HG03558 (cell line): ENCODE results near the gene PRDM13.
"Not testable (repeated sequence)": the region's sequence is repeated elsewhere in the genome, so short reads cannot be mapped to it uniquely, and the experiment has no call there.

ENCODE experiments used
- ATAC-seq: cut with Tn5 transposase; IDR thresholded peaks from one replicate; pipeline ENCODE4 v1.9.1; 2021; ENCODE audit warnings: moderate number of reproducible peaks; ENCODE audit not compliant: unreplicated experiment; ENCODE audit errors: extremely low read depth

The PRDM13 gene

GRCh38 chr6:99606656-99607415 is at the start of gene PRDM13:
Gene PRDM13 (plus strand): TSS chr6:99606833. CDS start chr6:99607035, 202 bp downstream.
- ATAC-seq: no peak

GRCh38 chr6:99559057-99559456 is 47.6 kb upstream of the PRDM13 start:
- no peak for ATAC-seq

GRCh38 chr6:99560668-99561067 is 46.0 kb upstream of the PRDM13 start:
- no peak for ATAC-seq

DNA sequence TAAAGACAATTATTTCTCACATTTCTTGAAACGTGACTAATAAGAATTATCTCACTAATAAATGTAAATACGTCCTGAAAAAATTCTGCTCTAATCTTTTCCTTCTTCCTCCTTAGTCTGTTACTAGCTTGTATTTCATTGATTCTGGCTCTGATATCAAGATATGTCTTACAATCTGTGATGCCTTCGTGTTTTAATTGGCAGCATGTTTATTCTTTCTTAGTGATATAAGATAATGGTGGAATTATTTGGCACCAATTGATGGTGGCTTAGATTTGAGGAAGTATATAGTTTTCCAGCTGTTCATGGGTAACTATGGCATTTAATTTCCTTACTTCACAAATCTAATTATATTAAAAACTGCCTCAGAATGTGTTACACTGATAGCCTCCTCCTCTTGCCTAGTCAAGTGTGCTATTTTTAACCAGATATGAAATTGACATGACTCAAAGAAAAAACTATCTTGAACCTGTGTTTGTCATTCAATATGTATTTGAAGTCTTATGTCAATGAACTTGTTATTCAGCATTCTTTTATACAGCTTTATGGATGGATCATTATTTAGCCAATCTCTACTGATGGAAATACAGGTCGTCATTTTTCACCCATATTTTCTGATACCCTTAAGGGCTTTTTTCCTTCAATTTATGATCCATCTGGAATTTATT is 43.4 kb upstream of the PRDM13 start:
- ATAC-seq: no peak

- ATAC-seq: peak; percentile 100
These were observed 38.3 kb upstream of the PRDM13 start, which contains the start of gene CCNC for GRCh38 chr6:99568103-99568933. Gene CCNC (minus strand): TSS chr6:99568660. CDS start chr6:99568527, 133 bp downstream.

GRCh38 chr6:99573980-99574617 is 32.5 kb upstream of the PRDM13 start:
- no peak for ATAC-seq

DNA sequence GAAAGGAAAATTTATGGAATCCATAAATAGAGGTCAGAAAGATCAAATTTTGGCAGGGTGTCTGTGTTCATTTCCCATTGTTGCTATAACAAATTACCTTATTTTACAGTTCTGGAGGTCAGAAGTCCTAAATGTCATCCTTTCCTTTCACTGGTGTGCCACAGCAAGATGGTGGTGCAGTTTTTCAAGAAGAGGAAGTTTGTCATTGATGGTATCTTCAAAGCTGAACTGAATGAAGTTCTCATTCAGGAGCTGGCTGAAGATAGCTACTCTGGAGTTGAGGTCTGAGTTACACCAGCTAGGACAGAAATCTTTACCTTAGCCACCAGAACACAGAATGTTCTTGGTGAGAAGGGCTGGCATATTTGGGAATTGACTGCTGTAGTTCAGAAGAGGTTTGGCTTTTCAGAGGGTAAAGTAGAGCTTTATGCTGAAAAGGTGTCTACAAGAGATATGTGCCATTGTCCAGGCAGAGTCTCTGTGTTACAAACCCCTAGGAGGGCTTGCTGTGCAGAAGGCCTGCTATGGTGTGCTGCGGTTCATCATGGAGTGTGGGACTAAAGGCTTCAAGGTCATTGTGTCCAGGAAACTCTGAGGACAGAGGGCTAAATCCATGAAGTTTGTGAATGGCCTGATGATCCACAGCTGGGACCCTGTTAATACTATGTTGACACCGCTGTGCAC is 30.9 kb upstream of the PRDM13 start:
- no peak for ATAC-seq

DNA sequence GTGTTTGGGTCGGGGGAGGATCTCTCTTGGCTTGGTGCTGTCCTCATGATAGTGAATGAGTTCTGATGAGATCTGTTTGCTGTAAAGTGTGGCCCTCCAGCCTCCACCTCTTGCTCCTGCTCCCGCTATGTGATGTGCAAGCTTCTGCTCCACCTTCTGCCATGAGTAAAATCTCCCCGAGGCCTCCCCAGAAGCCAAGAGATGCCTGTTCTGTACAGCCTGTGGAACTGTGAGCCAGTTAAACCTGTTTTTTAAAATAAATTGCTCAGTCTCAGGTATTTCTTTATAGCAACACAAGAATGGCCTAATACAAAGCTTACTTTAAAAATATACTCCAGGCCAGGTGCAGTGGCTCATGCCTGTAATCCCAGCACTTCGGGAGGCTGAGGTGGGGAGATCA is 26.9 kb upstream of the PRDM13 start:
- no peak for ATAC-seq

DNA sequence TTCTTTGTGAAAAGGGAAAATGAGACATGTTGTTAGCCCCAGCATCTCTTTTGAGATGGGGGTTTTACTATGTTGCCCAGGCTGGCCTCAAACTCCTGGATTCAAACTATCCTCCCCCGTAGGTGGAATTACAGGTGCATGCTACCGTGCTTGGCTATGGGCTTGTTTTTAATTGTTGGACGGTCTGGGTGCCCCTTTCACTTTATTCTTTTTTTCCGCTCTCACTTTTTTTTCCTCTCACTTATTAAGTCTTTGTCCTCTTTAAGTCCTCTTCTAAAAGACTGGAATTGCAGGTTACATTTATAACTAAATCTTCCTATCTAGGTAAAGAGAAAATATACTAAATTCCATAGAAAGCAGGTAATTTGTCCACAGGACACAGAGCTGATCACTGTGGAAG is 18.8 kb upstream of the PRDM13 start:
- no peak for ATAC-seq

DNA sequence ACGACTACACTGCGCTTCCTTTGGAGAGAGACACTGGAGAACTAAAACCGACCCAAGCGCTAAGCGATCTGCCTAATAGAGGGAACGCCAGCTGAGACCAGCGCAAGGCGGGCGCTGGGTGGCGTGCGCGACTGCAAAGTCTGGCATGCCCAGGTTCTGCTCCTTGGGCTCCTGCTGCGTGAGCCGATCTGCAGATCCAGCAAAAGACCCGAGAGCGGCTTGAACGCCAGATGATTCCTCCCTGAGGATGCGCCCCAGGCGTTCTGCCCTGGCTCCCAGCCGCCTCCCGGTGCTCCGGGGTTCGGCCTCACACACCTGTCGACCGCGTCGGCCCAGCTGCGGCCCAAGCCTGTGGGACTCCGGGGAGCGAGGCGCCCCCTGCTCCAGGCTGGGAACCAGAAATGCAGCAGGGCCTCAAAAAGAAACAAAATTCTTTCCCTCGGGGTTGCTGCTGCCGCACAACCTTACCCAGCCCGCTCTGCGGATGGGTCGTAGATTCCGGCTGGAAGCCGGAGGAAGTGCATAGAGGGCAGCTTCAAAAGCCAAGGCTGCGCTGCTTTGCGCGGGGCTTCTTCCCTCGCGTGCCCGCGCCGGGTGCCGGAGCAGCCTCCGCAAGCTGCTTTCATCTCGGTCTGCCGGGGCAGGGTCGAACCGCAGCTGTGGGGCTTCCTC is 17.9 kb upstream of the PRDM13 start:
- peak; percentile 88 for ATAC-seq

- no peak for ATAC-seq
These were observed 17.4 kb upstream of the PRDM13 start for GRCh38 chr6:99589290-99589672.

GRCh38 chr6:99589907-99590493 is 16.6 kb upstream of the PRDM13 start:
- ATAC-seq: no peak

DNA sequence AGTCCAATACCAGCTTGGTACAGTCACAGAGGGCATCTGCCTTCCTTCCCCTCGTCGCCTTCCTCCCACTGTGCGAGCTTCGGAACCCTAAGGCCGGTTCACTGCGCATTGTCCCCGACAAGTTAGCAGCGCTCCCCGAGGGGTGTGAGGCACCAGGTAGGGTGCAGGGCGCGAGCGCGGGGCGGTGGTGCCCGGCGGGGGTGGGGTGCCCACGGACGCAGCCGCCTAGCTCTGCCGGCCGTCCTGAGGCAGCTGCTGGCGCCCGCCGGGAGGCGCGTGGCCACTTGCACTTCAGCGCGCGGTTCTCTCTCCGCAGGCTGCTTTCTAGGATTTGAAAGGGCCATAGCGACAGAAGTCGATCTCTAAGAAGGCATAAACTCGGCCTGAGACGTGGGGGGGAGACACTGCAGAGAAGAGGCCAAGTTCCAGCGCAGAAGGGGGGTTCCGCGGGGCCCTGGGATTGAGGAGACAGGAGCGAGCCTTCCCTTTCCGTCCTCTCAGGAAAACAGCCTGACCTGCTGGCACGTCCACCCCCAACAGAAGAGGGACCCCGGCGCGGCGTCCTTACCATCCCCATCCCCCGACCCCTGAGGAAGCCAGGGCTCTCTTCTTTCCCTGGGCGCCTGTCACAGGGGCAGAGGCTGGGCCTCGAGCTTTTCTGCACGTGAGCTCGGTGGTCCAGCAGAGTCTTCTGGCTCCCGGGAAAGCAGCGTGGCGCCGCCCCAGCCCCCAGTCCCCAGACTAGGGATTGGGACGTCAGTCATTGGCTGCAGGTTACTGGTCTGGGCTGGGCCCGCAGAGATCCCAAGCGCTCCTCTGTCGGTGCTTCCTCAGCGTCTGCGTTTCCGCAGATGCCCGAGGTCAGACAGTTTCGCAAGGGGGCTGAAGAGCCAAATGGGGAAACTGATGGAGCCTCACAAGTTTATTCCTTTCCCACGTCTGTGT is 15.6 kb upstream of the PRDM13 start:
- no peak for ATAC-seq

DNA sequence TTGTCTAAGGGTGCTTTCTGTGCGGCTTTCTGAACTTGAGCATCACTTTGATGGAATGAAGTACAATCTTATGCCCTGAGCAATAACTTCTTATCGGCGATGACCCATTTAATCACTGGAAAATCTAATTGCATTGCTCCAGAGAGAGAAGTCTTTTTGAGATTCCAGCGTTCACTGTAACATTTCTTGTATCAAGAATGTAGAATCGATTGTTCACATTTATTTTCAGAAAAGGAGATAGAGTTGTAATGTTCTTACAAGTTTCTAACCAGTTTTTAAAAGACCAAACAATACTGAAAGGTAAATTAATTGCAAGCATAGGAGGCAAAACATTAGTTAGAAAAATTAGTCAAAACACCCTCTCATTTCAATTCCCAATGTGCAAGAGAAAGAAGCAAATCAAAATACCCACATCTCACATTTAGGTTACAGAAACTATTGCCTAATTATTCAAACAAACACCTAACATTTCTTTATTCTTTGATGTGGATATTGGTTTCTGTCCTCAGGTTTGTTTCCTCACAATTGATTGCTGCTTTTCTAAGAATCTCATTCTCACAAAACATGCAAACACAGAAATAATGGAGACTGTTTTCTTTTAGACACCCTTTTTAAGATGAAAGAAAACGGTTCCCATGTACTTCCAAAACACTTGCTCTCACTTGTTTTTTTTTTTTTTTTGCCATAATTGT is 14.8 kb upstream of the PRDM13 start:
- no peak for ATAC-seq

DNA sequence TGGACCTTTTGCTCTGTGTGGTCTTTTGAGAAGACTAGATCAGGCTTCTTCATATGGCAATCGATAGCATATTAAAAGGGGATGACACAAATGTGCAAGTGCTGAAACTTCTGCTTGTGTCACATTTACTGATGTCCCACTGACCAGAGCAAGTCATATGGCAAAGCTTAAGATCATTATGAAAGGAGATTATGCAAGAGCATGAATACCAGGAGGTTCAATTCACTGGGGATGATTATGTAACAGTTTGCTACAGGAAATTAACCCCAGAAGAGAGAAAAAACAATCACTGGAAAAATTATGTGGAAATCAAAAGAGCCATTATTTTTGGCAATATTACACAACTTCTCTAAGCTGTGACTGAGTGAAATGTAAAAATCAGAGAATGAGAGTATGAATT is 13.7 kb upstream of the PRDM13 start:
- ATAC-seq: no peak

GRCh38 chr6:99594696-99595095 is 11.9 kb upstream of the PRDM13 start:
- not testable (repeated sequence) for ATAC-seq
